ENCODE results near the gene NOMO2. TPM values are rescaled to one million over a fixed set of nuclear protein-coding genes. Genes with fewer than 3 reads are reported as not detected.

Gene NOMO2, protein sequence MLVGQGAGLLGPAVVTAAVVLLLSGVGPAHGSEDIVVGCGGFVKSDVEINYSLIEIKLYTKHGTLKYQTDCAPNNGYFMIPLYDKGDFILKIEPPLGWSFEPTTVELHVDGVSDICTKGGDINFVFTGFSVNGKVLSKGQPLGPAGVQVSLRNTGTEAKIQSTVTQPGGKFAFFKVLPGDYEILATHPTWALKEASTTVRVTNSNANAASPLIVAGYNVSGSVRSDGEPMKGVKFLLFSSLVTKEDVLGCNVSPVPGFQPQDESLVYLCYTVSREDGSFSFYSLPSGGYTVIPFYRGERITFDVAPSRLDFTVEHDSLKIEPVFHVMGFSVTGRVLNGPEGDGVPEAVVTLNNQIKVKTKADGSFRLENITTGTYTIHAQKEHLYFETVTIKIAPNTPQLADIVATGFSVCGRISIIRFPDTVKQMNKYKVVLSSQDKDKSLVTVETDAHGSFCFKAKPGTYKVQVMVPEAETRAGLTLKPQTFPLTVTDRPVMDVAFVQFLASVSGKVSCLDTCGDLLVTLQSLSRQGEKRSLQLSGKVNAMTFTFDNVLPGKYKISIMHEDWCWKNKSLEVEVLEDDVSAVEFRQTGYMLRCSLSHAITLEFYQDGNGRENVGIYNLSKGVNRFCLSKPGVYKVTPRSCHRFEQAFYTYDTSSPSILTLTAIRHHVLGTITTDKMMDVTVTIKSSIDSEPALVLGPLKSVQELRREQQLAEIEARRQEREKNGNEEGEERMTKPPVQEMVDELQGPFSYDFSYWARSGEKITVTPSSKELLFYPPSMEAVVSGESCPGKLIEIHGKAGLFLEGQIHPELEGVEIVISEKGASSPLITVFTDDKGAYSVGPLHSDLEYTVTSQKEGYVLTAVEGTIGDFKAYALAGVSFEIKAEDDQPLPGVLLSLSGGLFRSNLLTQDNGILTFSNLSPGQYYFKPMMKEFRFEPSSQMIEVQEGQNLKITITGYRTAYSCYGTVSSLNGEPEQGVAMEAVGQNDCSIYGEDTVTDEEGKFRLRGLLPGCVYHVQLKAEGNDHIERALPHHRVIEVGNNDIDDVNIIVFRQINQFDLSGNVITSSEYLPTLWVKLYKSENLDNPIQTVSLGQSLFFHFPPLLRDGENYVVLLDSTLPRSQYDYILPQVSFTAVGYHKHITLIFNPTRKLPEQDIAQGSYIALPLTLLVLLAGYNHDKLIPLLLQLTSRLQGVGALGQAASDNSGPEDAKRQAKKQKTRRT
- total RNA-seq, result 121 and 174 TPM in 2 replicates

DNA sequence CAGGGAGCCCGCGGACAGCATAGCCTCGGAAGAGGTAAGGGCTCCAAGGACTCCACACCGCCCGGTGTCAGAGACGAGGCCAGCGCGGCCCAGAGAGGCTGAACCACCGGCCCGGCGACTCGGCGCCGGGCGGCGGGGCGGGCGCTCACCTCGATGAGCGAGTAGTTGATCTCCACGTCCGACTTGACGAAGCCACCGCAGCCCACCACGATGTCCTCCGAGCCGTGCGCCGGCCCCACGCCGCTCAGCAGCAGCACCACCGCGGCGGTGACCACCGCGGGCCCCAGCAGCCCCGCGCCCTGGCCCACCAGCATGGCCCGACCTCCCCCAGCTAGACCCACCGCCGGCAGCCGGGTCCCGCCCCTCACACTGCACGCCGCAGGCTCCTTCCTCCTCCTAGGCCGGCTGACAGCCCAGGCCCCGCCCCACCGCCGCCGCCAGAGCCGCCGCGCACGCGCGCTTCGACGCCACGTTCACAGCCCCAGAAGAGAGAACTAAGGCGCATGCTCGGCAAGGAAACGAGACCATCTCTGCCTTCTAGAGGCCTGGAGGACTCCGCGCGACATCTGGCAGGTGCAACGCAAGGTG lies at the start of gene NOMO2:
NOMO2 (minus strand) TSS at position 371 of the 588 bp plus-strand sequence; CDS start at position 314, 57 bp downstream.

Other genes with a start within 250 kb of the NOMO2 start
- not detected in 2 replicates for gene NPIPA8, start 225.4 kb downstream of the NOMO2 start, total RNA-seq
- gene RPS15A, start 228.2 kb upstream of the NOMO2 start, total RNA-seq, result 1,572 and 2,129 TPM in 2 replicates
- gene ARL6IP1, start 239.5 kb upstream of the NOMO2 start, total RNA-seq, result 412 and 762 TPM in 2 replicates